ENCODE data around the gene INPP5A. TPM values are rescaled to one million over a fixed set of nuclear protein-coding genes. Genes with fewer than 3 reads are reported as not detected.
"Not testable (repeated sequence)": the region's sequence is repeated elsewhere in the genome, so short reads cannot be mapped to it uniquely, and the experiment has no call there.

The INPP5A gene
- total and polyA plus RNA-seq, 4 donors = 12.4 to 39.9 (median 28.2) TPM

GRCh38 chr10:132740588-132740987 lies 203.0 kb downstream of the INPP5A start:
- Histone ChIP-seq H3K27me3 (ENCODE audit: control insufficient read depth in 3 of 3, insufficient read depth in 3 of 3, low read length in 2 of 3) (no peaks in the 10 kb centered on the region), H3K36me3 (ENCODE audit: control insufficient read depth in 4 of 4, insufficient read depth in 4 of 4, low read length in 4 of 4) (peaks cover 0 to 17% (median 1%) of the 10 kb centered on the region in 4 donors)
- no peak for DNase-seq

DNA sequence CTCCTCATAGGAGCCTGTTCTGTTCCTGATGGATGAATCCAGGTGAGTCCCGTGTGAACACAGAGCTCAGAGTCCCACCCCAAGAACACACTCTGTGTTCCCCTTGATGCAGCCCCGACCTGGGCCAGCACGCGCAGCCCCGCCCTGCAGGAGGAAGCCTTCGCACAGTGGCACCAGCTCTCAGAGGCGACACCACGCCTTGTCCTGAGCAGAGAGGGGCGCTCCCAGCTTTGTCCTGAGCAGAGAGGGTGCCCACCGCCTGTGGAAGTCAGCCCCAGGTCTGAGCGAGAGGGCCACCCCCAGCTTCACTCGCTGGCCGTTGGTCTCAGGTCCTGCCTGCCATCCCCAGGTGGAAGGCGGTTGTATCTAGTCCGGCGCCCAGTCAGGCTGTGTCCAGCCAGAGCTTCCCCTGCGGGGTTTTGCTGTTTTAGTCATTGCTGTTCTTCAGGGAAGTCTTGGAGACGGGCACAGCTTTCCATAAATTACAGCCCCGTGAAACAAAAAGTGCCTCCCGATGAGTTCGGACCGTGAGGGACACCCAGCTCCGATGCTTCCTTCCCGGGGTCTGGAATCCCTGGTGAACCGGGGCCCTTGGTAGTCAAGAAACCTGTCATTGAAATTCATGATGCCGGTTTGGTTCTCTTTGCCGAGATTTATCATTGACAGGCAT lies 204.7 kb downstream of the INPP5A start:
- Histone ChIP-seq H3K36me3 (ENCODE audit: control insufficient read depth in 4 of 4, insufficient read depth in 4 of 4, low read length in 4 of 4) (peaks cover 0 to 5% (median 1%) of the 10 kb centered on the region in 4 donors), H3K27me3 (ENCODE audit: control insufficient read depth in 3 of 3, insufficient read depth in 3 of 3, low read length in 2 of 3) (no peaks in the 10 kb centered on the region), H3K4me1 (ENCODE audit: control insufficient read depth in 5 of 5, insufficient read depth in 5 of 5, low read length in 5 of 5) (no peaks in the 10 kb centered on the region), H3K9me3 (ENCODE audit: control insufficient read depth in 4 of 4, insufficient read depth in 3 of 4, low read length in 3 of 4) (no peaks in the 10 kb centered on the region), H3K4me3 (no peak overlapping the region), H3K27ac (ENCODE audit: low read depth in 1 of 2, low read length in 1 of 2) (no peak overlapping the region), H3K9ac (ENCODE audit: insufficient read depth in 1 of 2, low read length in 2 of 2) (no peak overlapping the region)
- 93 to 94% methylated on average over 27 of the region's 27 CpGs for WGBS, 2 donors
- ATAC-seq (ENCODE audit: insufficient read depth, low FRiP score) (no peak), DNase-seq (no peak)
- TF ChIP-seq, protein P1, sequence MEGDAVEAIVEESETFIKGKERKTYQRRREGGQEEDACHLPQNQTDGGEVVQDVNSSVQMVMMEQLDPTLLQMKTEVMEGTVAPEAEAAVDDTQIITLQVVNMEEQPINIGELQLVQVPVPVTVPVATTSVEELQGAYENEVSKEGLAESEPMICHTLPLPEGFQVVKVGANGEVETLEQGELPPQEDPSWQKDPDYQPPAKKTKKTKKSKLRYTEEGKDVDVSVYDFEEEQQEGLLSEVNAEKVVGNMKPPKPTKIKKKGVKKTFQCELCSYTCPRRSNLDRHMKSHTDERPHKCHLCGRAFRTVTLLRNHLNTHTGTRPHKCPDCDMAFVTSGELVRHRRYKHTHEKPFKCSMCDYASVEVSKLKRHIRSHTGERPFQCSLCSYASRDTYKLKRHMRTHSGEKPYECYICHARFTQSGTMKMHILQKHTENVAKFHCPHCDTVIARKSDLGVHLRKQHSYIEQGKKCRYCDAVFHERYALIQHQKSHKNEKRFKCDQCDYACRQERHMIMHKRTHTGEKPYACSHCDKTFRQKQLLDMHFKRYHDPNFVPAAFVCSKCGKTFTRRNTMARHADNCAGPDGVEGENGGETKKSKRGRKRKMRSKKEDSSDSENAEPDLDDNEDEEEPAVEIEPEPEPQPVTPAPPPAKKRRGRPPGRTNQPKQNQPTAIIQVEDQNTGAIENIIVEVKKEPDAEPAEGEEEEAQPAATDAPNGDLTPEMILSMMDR (IDR thresholded peaks at IDR 0.05; ENCODE audit: control extremely low read depth, extremely low read depth) = no peak

More at GRCh38 chr10:132740588-132740987, 203.0 kb downstream of the INPP5A start:
- H3K4me1 ChIP-seq (ENCODE audit: control insufficient read depth in 5 of 5, insufficient read depth in 5 of 5, low read length in 5 of 5) = no peaks in the 10 kb centered on the region
- no peak overlapping the region for H3K9ac ChIP-seq (ENCODE audit: insufficient read depth in 1 of 2, low read length in 2 of 2)
- ATAC-seq (ENCODE audit: insufficient read depth, low FRiP score) = no peak
- TF ChIP-seq, protein P1 (IDR thresholded peaks at IDR 0.05; ENCODE audit: control extremely low read depth, extremely low read depth) = no peak
- no peak overlapping the region for H3K27ac ChIP-seq (ENCODE audit: low read depth in 1 of 2, low read length in 1 of 2)
- WGBS, 2 donors = 79 to 82% methylated on average over 6 of the region's 6 CpGs
- H3K9me3 ChIP-seq (ENCODE audit: control insufficient read depth in 4 of 4, insufficient read depth in 3 of 4, low read length in 3 of 4) = no peaks in the 10 kb centered on the region
- H3K4me3 ChIP-seq = no peak overlapping the region

DNA sequence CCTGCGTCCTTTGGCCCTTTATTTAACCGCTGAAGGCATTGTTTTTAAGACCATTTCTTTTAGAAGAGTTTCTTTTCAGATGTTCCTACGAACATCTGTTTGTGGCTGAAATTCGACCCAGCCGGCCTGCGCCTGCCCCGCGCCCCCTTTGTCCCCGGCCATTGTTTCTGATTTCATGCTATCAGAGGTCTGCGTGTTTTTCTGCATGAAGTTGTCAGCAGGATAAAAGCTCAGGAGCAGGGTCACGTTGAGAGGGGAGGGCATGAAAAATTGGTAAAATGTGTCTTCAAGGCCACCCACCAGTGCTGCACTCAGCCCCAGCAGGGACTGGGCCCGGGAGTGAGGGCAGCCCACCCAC lies 205.2 kb downstream of the INPP5A start:
- Histone ChIP-seq H3K4me3 (no peak overlapping the region), H3K27ac (ENCODE audit: low read depth in 1 of 2, low read length in 1 of 2) (no peak overlapping the region), H3K27me3 (ENCODE audit: control insufficient read depth in 3 of 3, insufficient read depth in 3 of 3, low read length in 2 of 3) (no peaks in the 10 kb centered on the region), H3K9ac (ENCODE audit: insufficient read depth in 1 of 2, low read length in 2 of 2) (no peak overlapping the region), H3K9me3 (ENCODE audit: control insufficient read depth in 4 of 4, insufficient read depth in 3 of 4, low read length in 3 of 4) (no peaks in the 10 kb centered on the region), H3K36me3 (ENCODE audit: control insufficient read depth in 4 of 4, insufficient read depth in 4 of 4, low read length in 4 of 4) (peaks cover 0 to 5% (median 1%) of the 10 kb centered on the region in 4 donors), H3K4me1 (ENCODE audit: control insufficient read depth in 5 of 5, insufficient read depth in 5 of 5, low read length in 5 of 5) (no peaks in the 10 kb centered on the region)
- ATAC-seq (ENCODE audit: insufficient read depth, low FRiP score) (no peak), DNase-seq (no peak)
- WGBS, 2 donors = 91 to 94% methylated on average over 12 of the region's 12 CpGs
- TF ChIP-seq, protein P1 (IDR thresholded peaks at IDR 0.05; ENCODE audit: control extremely low read depth, extremely low read depth) = no peak

GRCh38 chr10:132743196-132743924 lies 205.8 kb downstream of the INPP5A start:
- ATAC-seq (ENCODE audit: insufficient read depth, low FRiP score) = not testable (repeated sequence)
- WGBS, 2 donors = 83 to 94% methylated on average over 26 to 30 of the region's 30 CpGs

More at GRCh38 chr10:132743196-132743924, 205.8 kb downstream of the INPP5A start:
- H3K9ac ChIP-seq (ENCODE audit: insufficient read depth in 1 of 2, low read length in 2 of 2); H3K4me1 ChIP-seq (ENCODE audit: control insufficient read depth in 5 of 5, insufficient read depth in 5 of 5, low read length in 5 of 5); H3K27ac ChIP-seq (ENCODE audit: low read depth in 1 of 2, low read length in 1 of 2); H3K4me3 ChIP-seq; H3K36me3 ChIP-seq (ENCODE audit: control insufficient read depth in 4 of 4, insufficient read depth in 4 of 4, low read length in 4 of 4); DNase-seq; H3K9me3 ChIP-seq (ENCODE audit: control insufficient read depth in 4 of 4, insufficient read depth in 3 of 4, low read length in 3 of 4); H3K27me3 ChIP-seq (ENCODE audit: control insufficient read depth in 3 of 3, insufficient read depth in 3 of 3, low read length in 2 of 3): not testable (repeated sequence)
